GM19099 (cell line): Measurements from ENCODE around the gene XBP1.

ENCODE experiments used
- POLR2A ChIP-seq: IDR thresholded peaks from 3 replicates; pipeline ENCODE4 v1.6.1; 2011; ENCODE audit warnings: low read depth; ENCODE audit not compliant: insufficient read length; ENCODE audit errors: extremely low read depth

The XBP1 gene

DNA sequence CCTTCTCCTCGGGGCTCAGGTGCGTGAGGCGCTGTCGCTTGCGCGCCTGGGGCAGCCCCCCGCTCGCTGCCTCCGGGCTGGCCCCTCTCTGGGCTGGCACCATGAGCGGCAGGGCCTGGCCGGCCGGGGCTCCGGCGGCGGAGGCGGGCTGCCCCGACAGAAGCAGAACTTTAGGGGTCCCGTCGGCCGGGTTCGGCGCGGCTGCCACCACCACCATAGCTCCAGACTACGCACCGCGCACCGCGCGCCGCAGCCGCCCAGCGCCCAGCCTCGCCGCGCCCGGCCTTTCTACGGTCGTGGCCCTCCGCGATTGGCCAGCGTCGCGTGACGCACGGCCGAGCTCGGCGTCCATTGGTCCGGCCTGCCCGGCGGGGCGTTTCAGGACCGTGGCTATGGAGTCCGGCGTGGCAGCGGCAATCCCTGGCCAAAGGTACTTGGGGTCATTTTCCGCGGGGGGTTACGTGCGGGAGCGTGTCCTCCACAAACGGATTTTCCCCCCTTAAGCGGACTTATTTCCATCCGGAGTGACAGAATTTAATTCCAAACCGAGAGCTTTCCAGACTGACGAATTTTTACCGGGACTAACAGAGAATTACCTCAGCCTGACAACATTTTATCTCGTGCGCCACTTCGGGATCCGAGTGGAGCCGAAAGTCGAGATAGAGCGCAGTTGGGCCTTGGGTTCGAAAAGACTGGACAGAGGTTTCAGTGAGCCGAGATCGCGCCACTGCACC lies at the start of gene XBP1:
XBP1 (minus strand) TSS at position 262 of the 734 bp plus-strand sequence.
- TF ChIP-seq POLR2A: peak; percentile 97

DNA sequence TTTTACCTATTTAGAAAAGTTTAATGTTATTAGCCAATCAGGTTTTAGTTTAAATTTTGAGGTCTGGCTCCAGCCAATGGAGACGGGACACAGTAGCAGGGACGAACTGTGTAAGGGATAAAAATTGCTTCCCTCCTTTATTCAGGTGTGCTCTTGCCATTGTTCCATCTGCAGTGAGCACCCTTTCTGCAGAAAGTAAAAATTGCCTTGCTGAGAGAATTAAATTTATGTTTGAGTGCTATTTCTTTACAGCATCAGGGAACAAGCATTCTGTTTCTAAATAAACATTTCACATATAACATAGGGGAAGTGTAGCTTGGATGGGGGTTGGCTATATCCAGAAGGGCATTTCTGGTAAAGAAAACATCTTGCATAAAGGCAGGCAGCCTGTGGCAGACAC lies 46.6 kb upstream of the XBP1 start:
- no peak for TF ChIP-seq POLR2A

DNA sequence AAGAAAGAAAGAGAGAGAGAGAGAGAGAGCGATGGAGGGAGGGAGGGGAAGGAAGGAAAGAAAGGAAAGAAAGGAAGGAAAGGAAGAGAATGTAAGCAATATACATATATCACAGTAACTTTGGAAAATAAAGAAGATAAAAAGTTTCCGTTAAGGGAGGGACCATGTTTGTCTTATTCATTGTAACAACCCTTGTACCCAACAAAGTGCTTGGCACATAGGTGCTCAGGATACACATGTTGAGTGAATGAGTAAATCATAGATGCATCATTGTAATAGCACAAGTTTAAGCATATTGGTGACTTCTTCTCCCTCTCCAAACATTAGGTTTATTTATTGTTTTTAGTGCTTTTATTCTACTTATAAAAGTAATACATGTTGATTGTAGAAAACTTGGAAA lies 43.3 kb upstream of the XBP1 start:
- no peak for TF ChIP-seq POLR2A

DNA sequence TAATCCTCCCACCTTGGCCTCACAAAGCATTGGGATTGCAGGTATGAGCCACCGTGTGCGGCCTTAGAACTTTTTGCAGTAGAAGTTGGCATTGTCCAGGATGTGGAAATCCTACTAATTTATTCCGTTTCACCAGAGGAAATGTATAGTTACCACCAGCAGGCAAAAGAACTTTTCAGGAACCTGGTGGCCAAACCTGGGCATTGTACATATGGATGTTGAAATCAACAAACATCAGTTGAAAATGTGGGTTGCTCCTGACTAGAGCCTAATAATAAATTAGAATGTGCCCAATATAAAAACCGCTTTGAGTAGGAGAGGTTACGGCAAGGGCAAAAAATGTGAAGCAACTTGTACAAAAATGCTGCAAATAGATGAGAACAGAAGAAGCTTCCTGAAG lies 40.7 kb upstream of the XBP1 start:
- no peak for TF ChIP-seq POLR2A

DNA sequence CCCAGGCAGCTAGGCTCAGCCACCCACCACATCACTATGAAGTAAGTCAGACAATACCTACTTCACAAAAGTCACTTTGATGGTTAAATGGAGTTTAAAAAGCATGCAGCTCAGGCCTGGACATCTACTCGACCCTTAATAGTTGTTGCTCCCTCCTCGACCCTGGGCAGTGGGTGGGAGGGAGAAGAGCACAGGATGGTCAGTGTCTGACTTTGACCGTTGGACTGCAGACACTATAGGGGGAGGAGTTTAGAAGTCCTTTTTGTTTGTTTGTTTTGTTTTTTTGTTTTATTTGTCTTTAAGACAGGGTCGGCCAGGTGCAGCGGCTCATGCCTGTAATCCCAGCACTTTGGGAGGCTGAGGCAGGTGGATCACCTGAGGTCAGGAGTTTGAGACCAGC lies 38.6 kb upstream of the XBP1 start:
- no peak for TF ChIP-seq POLR2A

DNA sequence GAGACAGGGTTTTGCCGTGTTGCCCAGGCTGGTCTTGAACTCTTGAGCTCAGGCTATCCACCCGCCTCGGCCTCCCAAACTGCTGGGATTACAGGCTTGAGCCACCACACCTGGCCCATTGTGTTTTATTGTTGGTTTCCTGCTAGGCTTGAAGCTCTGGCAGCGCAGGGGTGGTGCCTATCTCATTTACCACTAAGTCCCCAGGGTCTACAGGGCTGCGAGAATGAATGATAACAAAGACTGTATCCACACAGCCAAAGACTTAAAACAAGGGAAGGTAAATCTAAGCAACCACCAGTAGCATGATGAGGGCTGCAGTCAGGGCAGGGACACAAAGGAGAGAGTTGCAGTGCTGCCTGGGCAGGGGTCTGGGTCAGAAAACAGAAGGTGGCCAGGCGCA lies 37.3 kb upstream of the XBP1 start:
- no peak for TF ChIP-seq POLR2A

DNA sequence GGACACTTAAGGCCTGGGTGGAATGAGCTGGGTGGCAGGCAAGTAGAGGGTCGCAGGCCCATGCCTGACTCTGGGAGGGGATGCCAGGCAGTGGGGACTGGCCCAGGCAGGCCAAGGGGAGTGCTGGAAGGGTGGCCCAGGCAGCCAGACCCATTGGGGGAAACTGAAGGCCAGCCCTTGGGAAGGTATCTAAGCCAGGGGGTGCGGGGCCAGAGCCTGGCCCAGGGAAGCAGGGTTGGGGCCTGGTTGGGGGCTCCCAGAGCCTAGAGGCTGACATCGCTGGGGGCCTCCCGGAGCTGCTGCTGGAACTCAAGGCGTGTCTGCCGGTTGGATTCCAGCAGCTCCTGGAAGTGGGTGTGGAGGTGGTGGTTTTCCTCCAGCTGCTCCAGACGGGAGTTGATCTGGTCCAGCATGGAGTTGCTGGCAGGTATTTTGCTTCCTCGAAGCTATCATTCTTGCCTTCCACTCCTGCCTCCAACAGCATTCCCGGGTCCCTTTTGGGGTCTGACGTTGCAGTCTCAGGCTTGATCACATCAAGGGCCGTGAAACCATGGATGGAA lies 35.3 kb upstream of the XBP1 start:
- TF ChIP-seq POLR2A: no peak

DNA sequence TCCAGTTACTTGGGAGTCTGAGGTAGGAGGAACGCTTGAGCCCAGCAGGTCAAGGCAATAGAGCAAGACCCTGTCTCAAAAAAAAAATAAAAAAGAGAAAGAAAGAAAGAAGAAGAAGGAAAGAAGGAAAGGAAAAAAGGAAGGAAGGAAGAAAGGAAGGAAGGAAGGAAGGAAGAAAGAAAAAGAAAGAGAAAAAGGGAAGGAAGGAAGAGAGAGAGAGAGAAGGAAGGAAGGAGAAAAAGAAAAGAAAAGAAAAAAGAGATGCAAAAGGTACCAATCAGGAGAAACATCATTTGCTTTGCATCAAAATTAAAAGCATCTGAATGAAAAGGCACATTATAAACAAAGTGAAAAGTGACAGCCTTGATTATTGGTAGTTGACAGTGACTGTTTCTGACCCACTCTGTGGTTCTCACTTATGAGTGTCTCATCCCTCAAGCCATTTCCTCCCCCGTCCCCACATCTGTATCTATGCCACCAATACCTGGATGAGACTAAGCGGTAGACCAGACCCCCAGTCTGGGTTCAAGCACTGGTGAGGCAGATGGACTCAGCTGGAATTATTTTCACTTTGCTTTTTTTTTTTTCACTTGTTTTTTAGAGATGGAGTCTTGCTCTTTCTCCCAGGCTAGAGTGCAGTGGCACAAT lies 33.0 kb upstream of the XBP1 start:
- no peak for TF ChIP-seq POLR2A

DNA sequence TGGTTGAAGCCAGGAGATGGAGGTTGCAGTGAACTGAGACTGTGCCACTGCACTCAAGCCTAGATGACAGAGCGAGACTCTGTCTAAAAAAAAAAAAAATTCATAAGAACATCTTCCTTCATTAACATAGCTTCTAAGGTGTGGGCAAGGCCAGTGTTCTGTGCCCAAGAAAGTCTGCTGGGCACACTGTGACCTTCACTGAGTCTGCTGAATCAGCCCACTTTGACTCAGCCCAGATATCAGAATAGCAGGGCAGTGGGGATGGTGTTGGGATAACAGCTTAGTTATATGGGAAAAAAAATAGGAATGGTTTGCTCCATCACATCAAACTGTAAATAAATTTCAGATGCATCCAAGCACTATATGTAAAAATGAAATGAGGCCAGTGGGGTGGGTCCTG lies 32.4 kb upstream of the XBP1 start:
- TF ChIP-seq POLR2A: no peak

DNA sequence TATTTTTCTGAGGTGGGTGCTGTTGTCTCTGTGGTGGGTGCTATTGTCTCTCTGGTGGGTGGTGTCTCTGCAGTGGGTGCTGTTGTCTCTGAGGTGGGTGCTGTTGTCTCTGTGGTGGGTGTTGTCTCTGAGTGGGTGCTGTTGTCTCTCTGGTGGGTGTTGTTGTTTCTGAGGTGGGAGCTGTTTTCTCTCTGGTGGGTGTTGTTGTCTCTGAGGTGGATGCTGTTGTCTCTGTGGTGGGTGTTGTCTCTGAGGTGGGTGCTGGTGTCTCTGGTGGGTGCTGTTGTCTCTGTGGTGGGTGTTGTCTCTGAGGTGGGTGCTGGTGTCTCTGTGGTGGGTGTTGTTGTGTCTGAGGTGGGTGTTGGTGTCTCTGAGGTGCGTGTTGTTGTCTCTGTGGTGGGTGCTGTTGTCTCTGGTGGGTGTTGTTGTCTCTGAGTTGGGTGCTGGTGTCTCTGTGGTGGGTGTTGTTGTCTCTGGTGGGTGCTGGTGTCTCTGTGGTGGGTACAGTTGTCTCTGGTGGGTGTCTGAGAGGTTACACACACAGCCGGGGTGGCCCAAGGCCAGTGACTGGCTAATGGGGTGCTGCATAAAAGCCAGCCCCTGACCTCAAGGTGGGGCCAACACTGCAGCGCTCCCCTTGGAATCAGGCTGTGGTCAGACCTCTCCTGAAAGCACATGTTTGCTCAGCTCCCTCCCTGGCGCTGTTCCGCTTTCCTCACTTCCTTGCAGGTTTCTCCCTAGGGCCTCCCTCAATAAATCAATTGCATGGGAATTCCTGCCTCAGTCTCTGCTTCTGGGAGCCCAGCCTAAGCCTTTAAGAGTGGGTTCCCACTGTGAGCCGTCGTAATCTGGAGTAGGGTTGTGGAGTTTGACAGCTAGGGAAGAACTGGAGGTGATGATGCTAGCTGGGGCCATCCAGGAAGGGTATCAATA lies 31.0 kb upstream of the XBP1 start:
- TF ChIP-seq POLR2A: no peak

DNA sequence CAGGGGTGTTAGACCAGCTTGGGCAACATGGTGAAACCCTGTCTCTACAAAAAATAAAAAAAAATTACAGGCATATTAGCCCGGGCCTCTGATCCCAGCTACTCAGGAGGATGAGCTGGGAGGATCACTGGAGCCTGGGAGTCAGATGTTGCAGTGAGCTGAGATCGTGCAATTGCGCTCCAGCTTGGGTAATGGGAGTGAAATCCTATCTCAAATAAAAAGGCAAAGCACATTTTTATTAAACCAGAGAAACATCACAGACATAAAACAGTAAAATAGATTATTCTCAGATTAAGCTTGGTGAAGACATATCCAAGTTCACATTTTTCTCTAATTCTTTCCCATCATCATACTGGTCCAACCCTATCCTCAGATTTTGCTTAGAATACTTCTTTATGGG lies 30.1 kb upstream of the XBP1 start:
- no peak for TF ChIP-seq POLR2A

DNA sequence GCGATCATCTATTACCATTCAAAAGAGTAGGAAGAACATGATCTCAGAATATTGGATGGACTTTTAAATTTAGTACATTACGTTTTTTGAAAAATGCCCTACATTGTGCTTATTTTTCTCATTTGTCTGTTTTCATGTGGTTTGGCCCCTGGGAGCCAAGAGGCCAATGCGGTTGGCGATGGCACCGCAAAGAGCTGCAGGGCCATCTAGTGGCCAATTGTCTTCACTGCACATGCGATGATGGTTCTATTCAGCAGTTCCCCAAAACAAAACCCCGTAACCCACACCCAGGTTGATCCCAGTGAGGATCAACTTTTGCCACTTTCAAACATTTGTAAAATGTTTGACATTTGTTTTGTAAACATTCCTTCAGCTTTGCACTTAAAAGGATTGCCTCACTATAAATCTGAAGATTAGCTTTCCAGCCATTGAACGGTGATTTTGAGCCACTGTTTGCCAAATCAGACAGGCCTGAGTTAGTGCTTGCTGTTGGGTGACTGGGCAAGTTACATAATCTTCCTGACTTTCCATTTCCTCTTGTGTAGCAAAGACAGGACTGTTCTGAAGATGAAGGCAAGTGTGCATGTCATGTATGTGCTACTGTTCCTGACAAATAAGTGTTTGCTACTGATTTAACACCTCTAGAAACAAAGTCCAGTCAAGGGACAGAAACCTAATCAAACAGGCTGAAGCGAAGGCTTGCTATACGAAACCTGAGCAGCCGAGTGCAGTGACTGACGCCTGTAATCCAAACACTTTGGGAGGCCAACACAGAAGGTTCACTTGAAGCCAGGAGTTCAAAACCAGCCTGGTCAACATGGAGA lies 29.2 kb upstream of the XBP1 start:
- TF ChIP-seq POLR2A: no peak

DNA sequence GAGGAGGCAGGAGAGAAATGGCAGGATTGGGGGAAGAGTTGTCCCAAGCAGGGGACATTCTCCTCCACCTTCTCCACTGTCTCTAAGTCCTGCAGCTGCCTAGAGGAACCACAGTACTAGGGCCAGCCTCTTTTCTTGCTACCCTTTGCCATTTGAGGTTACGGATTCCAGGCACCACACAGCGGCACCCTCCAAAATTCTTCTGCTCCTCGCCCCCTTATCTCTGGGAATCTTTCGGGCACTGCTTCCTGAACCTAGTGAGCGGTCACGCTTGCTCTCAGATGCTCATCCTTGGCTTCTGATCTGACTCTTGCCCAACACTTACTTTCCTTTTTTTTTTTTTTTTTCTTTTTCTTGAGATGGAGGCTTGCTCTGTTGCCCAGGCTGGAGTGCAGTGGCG lies 26.6 kb upstream of the XBP1 start:
- TF ChIP-seq POLR2A: no peak

DNA sequence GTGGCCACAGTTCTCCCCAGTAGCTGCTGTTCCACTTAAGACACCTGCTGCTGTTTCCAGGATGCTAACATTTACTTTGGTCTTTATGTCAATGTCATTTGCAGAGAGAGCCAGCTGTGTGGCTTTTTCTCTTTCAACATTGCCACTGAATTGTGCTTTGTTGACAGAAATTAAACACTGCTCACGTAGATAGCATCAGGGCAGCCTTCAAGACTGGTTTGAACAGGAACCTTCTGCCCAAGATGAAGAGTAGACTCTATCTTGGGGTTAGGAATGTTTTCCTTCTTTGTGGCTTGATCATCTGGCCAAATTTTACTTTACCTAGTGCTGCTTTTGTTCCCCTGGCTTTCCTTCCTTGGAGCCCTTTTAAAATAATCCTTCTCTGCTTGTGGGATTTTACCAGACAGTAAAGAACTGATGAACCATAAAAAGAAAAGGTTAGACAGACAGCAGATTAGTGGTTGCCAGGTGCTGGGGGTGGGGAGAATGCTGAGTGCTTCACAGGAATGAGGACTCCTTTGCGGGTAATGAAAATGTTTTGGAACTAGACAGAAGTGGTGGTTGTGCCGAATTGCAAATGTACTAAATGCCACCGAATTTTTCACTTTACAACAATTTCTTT lies 22.7 kb upstream of the XBP1 start:
- no peak for TF ChIP-seq POLR2A
